ENCODE data around the gene DNAH1.

DNAH1 gene

DNA sequence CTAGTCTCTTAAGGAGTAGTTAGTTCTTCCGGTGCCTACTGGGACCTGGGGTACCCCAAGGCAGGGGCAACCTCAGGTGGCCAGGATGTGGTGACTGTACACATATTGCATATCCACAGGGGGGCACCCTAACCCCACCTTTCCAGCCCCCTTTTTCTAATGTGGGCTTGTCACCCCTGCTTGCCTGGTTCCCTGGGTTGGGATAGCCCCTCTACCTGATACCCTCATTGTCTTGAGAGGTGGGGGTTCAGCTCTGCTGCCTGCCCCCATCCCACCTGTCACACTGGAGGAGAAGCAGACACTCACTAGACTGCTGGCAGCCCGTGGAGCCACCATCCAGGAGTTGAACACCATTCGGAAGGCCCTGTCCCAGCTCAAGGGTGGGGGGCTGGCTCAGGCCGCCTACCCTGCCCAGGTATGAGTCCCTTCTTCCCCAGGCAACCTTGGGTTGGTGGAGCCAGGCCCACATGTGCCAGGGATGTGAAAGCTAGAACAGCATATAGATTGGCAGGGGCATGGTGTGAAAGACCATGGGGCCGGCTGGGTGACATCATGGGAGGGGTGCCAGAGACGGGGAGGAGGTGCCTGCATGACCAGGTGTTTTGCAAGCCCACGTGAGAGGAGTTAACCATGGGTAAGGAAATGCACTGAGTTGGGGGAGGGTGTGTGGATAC, 24.5 kb upstream of the DNAH1 start:
- peak in 1 of 2 experiments; percentile 38 for DNase-seq

DNA sequence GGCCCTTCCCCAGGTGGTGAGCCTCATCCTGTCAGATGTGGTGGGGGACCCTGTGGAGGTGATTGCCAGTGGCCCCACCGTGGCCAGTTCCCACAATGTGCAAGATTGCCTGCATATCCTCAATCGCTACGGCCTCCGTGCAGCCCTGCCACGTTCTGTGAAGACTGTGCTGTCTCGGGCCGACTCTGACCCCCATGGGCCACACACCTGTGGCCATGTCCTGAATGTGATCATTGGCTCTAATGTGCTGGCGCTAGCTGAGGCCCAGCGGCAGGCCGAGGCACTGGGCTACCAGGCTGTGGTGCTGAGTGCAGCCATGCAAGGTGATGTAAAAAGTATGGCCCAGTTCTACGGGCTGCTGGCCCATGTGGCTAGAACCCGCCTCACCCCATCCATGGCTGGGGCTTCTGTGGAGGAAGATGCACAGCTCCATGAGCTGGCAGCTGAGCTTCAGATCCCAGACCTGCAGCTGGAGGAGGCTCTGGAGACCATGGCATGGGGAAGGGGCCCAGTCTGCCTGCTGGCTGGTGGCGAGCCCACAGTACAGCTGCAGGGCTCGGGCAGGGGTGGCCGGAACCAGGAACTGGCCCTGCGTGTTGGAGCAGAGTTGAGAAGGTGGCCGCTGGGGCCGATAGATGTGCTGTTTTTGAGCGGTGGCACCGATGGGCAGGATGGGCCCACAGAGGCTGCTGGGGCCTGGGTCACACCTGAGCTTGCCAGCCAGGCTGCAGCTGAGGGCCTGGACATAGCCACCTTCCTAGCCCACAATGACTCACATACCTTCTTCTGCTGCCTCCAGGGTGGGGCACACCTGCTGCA, 23.7 kb upstream of the DNAH1 start:
- no peak for DNase-seq

DNA sequence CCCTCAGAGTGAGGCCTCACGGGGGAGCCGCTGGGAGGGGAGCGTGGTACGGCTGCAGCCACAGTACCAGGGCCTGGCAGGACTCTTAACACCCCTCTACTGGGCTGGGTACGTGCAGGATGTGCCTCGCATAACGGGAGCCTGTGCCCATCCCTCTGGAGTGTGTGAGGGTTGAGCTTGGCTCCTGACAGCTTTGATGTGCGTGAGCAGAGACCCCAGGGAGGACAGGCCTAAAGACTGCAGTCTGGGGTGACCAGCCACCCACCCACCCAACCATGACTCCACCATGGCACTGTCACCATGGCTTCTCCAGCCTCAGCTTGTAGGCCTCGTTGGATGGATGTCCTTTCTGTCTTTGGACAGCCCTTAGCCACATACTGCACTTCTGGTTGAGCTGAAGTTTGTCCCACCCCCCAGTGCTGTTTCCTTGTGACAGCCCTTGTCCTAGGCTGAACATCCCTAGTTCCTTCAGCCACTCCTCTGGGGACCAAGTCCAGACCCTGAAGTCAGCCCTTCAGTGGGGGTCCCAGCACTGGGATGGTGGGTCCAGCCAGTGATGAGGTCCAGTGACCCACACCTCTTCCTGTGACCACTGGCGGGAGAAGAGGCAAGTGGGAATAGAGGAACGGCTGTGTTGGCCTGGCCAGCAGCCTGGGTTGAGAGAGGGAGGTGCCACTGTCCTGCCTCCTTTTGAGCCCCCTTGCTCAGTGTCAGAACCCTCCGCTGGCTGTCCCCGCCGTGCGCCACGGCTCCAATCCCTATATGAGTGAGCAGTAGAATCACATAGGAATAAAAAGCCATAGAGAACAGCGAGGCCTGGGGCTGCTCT, 22.4 kb upstream of the DNAH1 start:
- no peak for DNase-seq

DNA sequence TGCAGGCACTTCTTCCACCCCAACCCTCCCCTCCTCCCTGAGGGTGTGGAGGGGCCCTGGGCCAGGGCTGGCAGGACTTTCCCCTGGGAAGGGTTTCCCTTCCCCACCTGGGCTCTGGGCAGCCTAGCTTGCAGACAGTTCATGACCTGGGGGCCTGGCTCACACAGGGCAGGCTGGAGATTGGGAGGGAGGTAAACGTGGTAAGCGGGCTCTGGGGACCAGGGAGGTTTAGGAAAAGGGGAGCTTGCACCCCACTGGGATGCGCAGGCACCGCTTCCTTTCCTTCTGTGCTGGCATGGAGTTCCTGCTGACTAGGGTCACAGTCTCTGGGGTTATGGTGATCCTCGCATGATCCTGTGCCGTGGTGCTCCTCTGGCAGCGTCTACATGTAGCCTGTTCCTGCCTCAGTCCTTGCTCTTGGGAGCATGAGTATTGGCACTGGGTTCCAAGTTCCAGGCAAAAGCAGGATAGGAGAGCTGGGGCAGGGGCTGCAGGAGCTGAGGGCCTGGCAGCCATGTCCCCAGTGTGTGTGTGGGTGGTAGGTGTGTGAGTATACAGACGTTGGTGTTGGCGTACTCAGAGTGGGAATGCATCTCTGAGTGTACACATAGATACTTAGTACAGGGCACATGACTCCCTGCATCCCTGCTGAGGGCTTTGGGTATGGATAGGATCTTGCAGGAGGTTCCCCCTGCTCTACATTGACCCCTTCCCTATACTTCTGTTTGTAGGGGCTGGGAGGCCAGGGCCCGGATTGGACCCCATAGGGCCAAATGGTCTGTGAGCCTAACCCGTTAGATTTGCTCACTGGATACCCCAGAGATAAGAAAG, 21.6 kb upstream of the DNAH1 start:
- no peak for DNase-seq

DNA sequence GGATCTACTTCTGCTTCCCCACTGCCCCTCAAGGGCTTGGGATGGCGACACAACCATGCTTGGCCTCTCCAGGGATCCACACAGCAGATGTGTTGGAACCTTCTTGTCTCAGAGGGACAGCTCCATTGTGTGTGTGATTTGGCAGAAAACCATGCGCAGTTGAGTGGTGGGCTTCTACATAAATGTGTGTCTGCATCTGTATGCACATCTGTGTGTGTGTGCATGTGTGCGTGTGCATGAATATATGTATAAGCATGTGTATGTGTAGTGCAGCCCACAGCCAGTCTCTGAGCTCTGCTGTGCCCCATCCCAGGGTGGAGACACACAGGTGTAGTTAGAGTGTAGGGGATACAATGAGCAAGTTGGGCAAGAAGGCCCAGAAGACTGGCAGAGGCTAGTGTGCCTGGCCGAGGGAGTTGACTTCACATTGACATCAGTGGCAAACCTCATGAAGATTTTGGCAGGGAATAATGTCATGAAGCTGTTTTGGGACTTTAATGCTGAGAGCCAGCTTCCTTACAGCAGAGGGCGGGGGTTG, 20.4 kb upstream of the DNAH1 start:
- DNase-seq = no peak

GRCh38 chr3:52297242-52298148, 18.6 kb upstream of the DNAH1 start:
- no peak for DNase-seq

GRCh38 chr3:52298149-52299098, 17.7 kb upstream of the DNAH1 start:
- no peak for DNase-seq

GRCh38 chr3:52299247-52299878, 16.8 kb upstream of the DNAH1 start:
- DNase-seq = no peak

GRCh38 chr3:52299879-52300611, 16.1 kb upstream of the DNAH1 start:
- DNase-seq = peak in 1 of 2 experiments; percentile 42

DNA sequence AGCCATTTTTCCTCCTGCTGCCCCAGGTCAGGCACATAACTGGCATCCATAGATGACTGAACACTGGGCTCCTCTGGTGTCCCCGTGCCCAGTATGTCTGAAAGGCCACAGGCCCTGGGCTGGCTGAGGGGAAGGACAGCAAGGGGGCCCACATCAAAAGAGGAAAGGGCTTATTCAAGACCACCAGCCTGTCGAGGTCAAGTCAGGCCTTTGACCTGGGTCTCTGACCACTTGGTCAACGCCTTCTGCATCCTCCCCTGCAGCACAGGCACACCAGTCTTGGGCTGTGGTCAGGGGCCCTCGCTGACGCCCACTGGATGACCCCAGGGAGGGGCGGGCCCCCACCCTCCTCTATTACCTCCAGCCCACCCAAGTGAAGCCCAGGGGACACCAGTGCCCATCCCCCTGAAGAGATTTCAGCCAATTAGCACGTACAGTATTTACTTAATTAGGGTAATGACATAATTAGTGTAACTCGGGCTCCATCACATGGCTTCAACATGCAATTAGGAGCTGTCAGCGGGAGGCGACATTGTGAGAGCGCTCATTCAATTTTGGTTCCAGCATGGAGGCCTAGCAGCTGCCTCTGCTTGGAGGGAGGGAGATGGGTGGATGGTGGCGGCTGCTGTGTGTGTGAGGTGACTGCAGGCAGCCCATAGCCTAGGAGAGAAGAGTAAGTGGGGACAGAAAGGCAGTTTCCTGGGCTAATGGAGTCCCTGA, 13.5 kb upstream of the DNAH1 start:
- DNase-seq = no peak

DNA sequence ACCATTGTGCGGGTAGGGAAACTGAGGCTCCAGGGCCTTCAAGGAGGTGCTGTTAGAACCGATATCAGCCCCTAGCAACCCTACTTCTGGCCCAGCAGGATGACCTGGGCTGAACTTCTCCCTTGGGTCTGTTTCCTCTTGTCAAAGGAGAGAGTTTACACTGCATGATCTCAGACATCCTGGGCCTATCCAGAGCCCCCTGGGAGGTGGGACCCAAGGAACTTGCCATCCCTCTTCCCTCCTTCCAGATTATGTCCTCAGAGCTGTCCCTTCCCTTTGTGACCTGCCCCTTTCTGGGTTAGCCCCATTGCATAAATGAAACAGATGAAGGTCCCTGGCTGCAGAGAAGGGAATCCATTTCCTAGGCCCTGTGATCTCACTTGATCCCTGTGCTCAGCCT, 12.3 kb upstream of the DNAH1 start:
- no peak for DNase-seq

DNA sequence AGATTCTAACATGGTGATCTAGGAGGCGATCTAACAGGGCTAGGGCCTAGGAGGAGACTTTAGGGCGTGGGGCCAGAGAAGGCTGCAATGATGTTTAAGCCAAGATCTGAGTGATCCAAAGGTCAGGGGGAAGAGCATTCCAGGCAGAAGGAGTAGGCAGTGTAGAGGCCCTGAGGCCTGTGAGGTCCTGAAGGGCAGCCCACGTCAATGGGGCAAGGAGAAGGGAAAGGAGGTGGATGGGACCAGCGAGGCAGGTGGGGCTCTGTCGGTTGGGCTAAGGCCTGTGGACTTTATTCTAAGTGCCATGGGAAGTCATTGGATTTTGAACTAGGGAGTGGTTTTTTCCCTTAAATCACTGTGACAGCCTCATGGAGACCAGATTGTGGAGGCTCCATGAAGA, 10.2 kb upstream of the DNAH1 start:
- no peak for DNase-seq

GRCh38 chr3:52306978-52307377, 9.1 kb upstream of the DNAH1 start:
- no peak for DNase-seq

DNA sequence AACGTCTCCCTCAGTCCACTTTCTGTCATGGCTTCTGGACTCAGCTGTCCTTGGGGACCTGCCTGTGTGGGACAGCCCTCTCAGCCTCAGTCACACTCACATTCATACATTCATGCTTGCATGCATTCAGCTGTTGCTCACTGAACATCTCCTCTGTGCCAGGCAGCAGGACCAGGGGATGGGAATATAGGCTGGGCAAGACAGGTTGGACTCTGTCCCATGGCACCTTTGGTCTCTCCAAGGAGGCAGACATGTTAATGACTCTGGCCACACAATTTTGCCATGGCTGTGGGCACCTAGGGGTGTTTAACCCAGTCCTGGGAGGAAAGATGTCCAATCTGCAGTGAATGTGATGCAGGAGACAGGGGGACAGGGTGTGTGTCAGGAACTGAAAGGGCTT, 7.8 kb upstream of the DNAH1 start:
- DNase-seq = no peak

- DNase-seq = no peak
These were observed 5.1 kb upstream of the DNAH1 start for GRCh38 chr3:52310861-52311575.

- no peak for DNase-seq
These were observed 4.5 kb upstream of the DNAH1 start for GRCh38 chr3:52311576-52312119.

DNA sequence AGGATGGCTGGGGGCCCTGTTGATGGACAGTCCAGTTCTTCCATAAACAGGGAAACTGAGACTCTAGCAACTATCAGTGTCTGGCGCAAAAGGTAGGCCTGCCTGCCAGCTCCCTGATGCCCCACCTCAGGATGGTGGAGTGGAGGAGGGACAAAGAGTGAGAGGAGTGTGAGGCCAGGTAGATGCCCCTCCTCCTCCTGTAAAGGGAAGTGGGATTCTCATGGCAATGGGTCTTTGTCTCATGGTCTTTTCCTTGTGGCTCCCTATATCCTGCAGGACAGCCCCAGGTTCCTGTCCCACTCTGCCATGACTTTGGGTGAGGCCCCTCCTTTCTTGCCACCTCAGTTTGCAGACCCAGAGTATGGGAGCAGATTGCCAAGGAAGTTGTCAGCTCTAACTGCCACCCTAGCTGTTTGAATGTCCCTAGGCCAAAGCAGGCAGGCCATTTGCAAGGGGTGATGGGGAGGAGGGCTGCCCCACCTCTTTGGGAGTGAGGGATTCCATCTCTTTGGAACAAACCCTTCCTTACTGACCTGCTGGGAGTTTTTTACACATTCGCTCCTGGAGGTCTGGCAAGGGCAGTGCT, 2.8 kb upstream of the DNAH1 start:
- no peak for DNase-seq
